Measurements from ENCODE around the gene AFF1.

- TF ChIP-seq CTCF (IDR thresholded peaks at IDR 0.05) (no peak), POLR2A (IDR thresholded peaks at IDR 0.05) (no peak)
These were observed 30.5 kb downstream of the AFF1 start for GRCh38 chr4:86965019-86965976.

Measured in thyroid gland (tissue), 4 donors.